ENCODE measurements around the gene PAPLN. TPM values are rescaled to one million over a fixed set of nuclear protein-coding genes. Genes with fewer than 3 reads are reported as not detected.

Gene PAPLN
- total and polyA plus RNA-seq, 2 of the 8 experiments (the other 6 are each of a cell fraction or from before 2014, with no cell fraction given) = 14.8 to 25.6 TPM

DNA sequence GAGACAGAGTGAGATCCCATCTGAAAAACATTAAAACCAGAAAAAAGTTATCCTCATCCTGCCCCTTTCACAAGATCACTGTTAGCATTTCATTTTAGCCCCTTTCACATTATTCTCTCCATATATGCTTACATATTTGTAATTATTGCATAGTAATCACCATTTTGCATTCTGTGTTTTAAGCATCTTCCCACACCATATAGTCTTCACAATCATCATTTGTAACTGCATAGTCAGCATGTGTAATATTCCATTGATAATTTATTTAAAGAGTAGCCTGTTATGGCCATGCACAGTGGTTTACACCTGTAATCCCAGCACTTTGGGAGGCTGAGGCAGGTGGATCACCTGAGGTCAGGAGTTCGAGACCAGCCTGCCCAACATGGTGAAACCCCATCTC lies 11.8 kb downstream of the PAPLN start:
- no peak for FAIRE-seq

More for the DNA sequence above, 11.8 kb downstream of the PAPLN start:
- no peak overlapping the region for H2BK20ac ChIP-seq (ENCODE audit: low read length)
- H3K27me3 ChIP-seq (replicated peaks in 1 of 4; ENCODE audit: control insufficient read depth in 3 of 4, extremely low read depth in 1 of 4, insufficient read depth in 3 of 4, low read length in 3 of 4) = no peaks in the 10 kb centered on the region
- 100% methylated on average over 1 of the region's 1 CpG; no CpG with 5 or more reads in 1 of the 2 experiments for WGBS, 2 experiments (ENCODE audit: extremely low coverage in 1 of 2, insufficient coverage in 1 of 2, insufficient read length in 1 of 2, insufficient replicate concordance in 2 of 2, low coverage in 1 of 2, low lambda C conversion rate in 2 of 2, missing lambda C conversion rate in 1 of 2)
- H3K9ac ChIP-seq (replicated peaks in 1 of 4; ENCODE audit: extremely low read depth in 1 of 4, low read depth in 3 of 4, low read length in 3 of 4) = no peak overlapping the region
- H2AFZ ChIP-seq (ENCODE audit: low read length) = no peak overlapping the region
- no peak overlapping the region for H3K14ac ChIP-seq (ENCODE audit: insufficient read length)
- H3K36me3 ChIP-seq (ENCODE audit: control insufficient read depth in 2 of 4, insufficient read depth in 4 of 4, low read length in 3 of 4) = peaks cover 0 to 7% (median 2%) of the 10 kb centered on the region in 4 experiments; a peak in 4 of 8 replicates
- TF ChIP-seq SIRT6 (IDR thresholded peaks at IDR 0.05; ENCODE audit: low read length) = no peak
- TF ChIP-seq CREB1 (IDR thresholded peaks at IDR 0.05) = no peak
- no peak for TF ChIP-seq SUZ12 (IDR thresholded peaks at IDR 0.05; ENCODE audit: low read length)
- no peak for TF ChIP-seq FOSL1 (IDR thresholded peaks at IDR 0.05; ENCODE audit: insufficient read depth, low read depth, low read length)
- no peak for TF ChIP-seq ZNF274 (IDR thresholded peaks at IDR 0.05; ENCODE audit: borderline replicate concordance, extremely low read depth, low read length)
- no peak for TF ChIP-seq EZH2 (IDR thresholded peaks at IDR 0.05; ENCODE audit: low read depth, low read length, severe bottlenecking)
- no peak for TF ChIP-seq POLR2A (IDR thresholded peaks at IDR 0.05; ENCODE audit: control extremely low read depth in 1 of 2, low read depth in 2 of 2, low read length in 2 of 2)
- no peak for TF ChIP-seq PHF8 (conservative IDR thresholded peaks at IDR 0.05; ENCODE audit: low read depth, low read length)
- no peak for TF ChIP-seq SP2 (IDR thresholded peaks at IDR 0.05; ENCODE audit: low read length)
- H3K9me3 ChIP-seq (ENCODE audit: insufficient read depth in 2 of 2, low read depth in 1 of 2, low read length in 1 of 2) = no peaks in the 10 kb centered on the region
- no peaks in the 10 kb centered on the region; a peak in 1 of 4 replicates for H3K79me2 ChIP-seq (ENCODE audit: control insufficient read depth in 1 of 2, insufficient read depth in 2 of 2, low read length in 2 of 2)
- no peak overlapping the region for H2BK15ac ChIP-seq (ENCODE audit: low read length)
- no peak overlapping the region for H3K4me2 ChIP-seq (ENCODE audit: insufficient read depth in 1 of 2, low read depth in 2 of 2, low read length in 2 of 2)
- no peaks in the 10 kb centered on the region; the same call in 1 of the 2 replicates for H3K23me2 ChIP-seq (ENCODE audit: low read depth, low read length)
- H4K5ac ChIP-seq (ENCODE audit: insufficient read length, low read depth, low read length) = no peak overlapping the region
- no peak overlapping the region for H2BK12ac ChIP-seq (ENCODE audit: low read depth, low read length)
- H3K79me1 ChIP-seq (ENCODE audit: low read depth, low read length) = no peaks in the 10 kb centered on the region
- H2BK5ac ChIP-seq (ENCODE audit: low read depth, low read length) = no peak overlapping the region
- no peak overlapping the region for H3K56ac ChIP-seq (replicated peaks; ENCODE audit: insufficient read length, low read depth, low read length)
- no peak for DNase-seq (ENCODE audit: low read depth in 1 of 2, low spot score in 2 of 2)
- no peak overlapping the region for H2AK5ac ChIP-seq (ENCODE audit: low read depth, low read length)
- no peaks in the 10 kb centered on the region for H4K20me1 ChIP-seq (replicated peaks in 1 of 2; ENCODE audit: control insufficient read depth in 1 of 2, insufficient read depth in 2 of 2, low read length in 2 of 2)
- H3K4ac ChIP-seq (replicated peaks; ENCODE audit: insufficient read length, low read depth, low read length) = no peak overlapping the region
- no peak overlapping the region for H4K91ac ChIP-seq (replicated peaks; ENCODE audit: insufficient read length, low read length)
- CTCF ChIA-PET (ENCODE audit: partially characterized antibody) = interaction anchor here (0.6 to 0.9 kb wide), 2 partner anchors 14 to 122 kb away, joined by 3 read pairs; no protein-coding TSS in a partner anchor
- H3K18ac ChIP-seq (ENCODE audit: extremely low read depth, low read length) = no peak overlapping the region
- POLR2A ChIA-PET (ENCODE audit: partially characterized antibody) = interaction anchor here (4.4 kb wide), 1 partner anchor 16 kb away, joined by 21 read pairs; no protein-coding TSS in a partner anchor
- H3K27ac ChIP-seq (ENCODE audit: low read depth, low read length) = no peak overlapping the region
- H2BK120ac ChIP-seq (replicated peaks; ENCODE audit: low read depth, low read length) = no peak overlapping the region
- peaks cover 0 to 2% (median 0%) of the 10 kb centered on the region in 4 experiments; a peak in 3 of 7 replicates for H3K4me1 ChIP-seq (replicated peaks in 1 of 4; ENCODE audit: control insufficient read depth in 3 of 4, insufficient read depth in 4 of 4, low read length in 3 of 4)
- no peak overlapping the region for H3K23ac ChIP-seq (ENCODE audit: insufficient read length)
- H4K8ac ChIP-seq (ENCODE audit: extremely low read depth, insufficient read depth, low read length) = no peak overlapping the region; the same call in 1 of the 2 replicates
- no peak overlapping the region for H3K4me3 ChIP-seq (ENCODE audit: extremely low read depth in 1 of 4, insufficient read depth in 2 of 4, low read depth in 3 of 4, low read length in 4 of 4)

Data from H1 (cell line).